Airway epithelial cell (primary cell): Measurements from ENCODE around the gene CEBPG. TPM values are rescaled to one million over a fixed set of nuclear protein-coding genes. Genes with fewer than 3 reads are reported as not detected.

Source experiments
- total RNA-seq: library from RNA; depleted of rRNA; stranded (reverse); fragments of >200 nt; gene quantifications from 2 replicates; pipeline ENCODE4 v1.2.3, GENCODE V29; 2015

Gene CEBPG
- 27.9 and 29.3 TPM in 2 replicates for total RNA-seq

GRCh38 chr19:33373453-33374235 is at the start of gene CEBPG:
TSS of gene CEBPG (plus strand) at chr19:33373709. CDS start at chr19:33379240, 5,531 bp downstream.

Other genes with a start within 250 kb of the CEBPG start
- not detected in 2 replicates for gene WDR88, start 241.6 kb upstream of the CEBPG start, total RNA-seq
- 17.4 and 23.1 TPM in 2 replicates for gene LRP3, start 179.4 kb upstream of the CEBPG start, total RNA-seq
- not detected in 2 replicates for gene SLC7A10, start 147.9 kb upstream of the CEBPG start, total RNA-seq
- 23.4 and 27.0 TPM in 2 replicates for gene CEBPA, start 71.2 kb upstream of the CEBPG start, total RNA-seq
- 28.1 and 41.2 TPM in 2 replicates for gene PEPD, start 148.1 kb downstream of the CEBPG start, total RNA-seq
- 0.42 TPM in 1 of 2 replicates, not detected in the other for gene CHST8, start 248.2 kb downstream of the CEBPG start, total RNA-seq